Stimulated activated CD8-positive, alpha-beta memory T cell treated with anti-CD3 and anti-CD28 coated beads, Interleukin-15, amount 100 ng/mL, for 4 hours (primary cell): ENCODE measurements around the gene NEK2.
A peak's percentile ranks its signal among the peaks of the same experiment; 100 is the strongest.
"Not testable (repeated sequence)": the region's sequence is repeated elsewhere in the genome, so short reads cannot be mapped to it uniquely, and the experiment has no call there.

Experiments
- DNase-seq, 2 donors: peaks; one replicate each; pipeline ENCODE4 v3.0.0-alpha.2; 2020; ENCODE audit warnings: low read depth in 2 of 2

NEK2 gene

DNA sequence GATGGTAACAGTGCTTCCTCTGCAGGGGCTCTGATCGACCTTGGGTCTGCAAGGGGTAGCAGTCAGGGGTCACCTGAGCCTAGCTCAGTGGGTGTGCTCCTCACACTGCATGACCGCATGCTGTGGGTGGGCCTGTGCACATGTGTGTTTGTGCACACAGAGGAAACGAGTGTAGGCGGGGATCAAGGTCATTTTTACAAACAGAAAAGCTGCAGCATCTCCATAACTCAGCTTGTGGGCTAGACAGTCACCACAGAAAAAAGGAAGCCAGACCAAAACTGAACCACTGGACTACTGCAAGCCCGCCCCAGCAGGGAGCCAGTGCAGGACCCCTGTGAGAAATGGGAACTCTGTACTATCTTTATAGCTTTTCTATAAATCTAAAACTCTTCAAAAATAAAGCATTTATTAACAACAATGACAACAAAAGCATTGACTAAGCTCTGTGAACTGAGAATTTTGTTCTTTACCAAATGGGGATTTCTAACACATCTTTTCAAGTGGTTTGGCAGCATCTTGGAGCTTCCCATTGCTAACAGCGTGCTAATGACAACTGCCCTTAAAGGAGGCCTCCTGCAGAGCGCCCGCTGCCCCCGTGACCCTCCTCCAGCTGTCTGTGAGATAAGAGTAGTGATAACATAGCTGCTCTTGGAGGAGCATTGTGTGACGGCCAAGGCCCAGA is 19.9 kb upstream of the NEK2 start:
- no peak for DNase-seq

DNA sequence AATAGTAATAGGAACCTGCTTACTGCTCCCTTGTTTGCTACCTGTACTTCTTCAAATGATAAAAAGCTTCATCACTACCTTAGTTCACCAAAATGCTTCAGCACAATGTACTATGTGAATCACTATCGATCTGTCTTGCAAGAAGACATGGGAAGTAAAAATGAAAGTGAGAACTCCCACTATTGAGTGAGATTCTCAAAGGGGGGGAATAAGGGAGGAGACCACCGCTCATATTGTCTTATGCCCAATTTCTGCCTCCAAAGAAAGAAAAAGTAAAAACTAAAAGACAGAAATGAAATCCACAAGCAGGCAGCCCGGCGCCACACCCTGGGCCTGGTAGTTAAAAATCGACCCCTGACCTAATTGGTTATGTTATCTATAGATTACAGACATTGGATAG is 18.5 kb upstream of the NEK2 start:
- DNase-seq, result not testable (repeated sequence)

GRCh38 chr1:211688421-211688820 is 13.0 kb upstream of the NEK2 start:
- no peak for DNase-seq

GRCh38 chr1:211687462-211688215 is 12.2 kb upstream of the NEK2 start:
- DNase-seq, result no peak

- no peak for DNase-seq
These were observed 10.4 kb upstream of the NEK2 start for GRCh38 chr1:211685823-211686222.

- no peak for DNase-seq
These were observed 9.4 kb upstream of the NEK2 start for GRCh38 chr1:211684791-211685190.

- no peak for DNase-seq
These were observed 8.9 kb upstream of the NEK2 start for GRCh38 chr1:211684331-211684730.

- no peak for DNase-seq
These were observed 8.2 kb upstream of the NEK2 start for GRCh38 chr1:211683396-211684297.

- DNase-seq, result not testable (repeated sequence)
These were observed 6.8 kb upstream of the NEK2 start for GRCh38 chr1:211682186-211682585.

- DNase-seq, result peak; percentile 40 to 60
These were observed 5.4 kb upstream of the NEK2 start for GRCh38 chr1:211680752-211681327.

DNA sequence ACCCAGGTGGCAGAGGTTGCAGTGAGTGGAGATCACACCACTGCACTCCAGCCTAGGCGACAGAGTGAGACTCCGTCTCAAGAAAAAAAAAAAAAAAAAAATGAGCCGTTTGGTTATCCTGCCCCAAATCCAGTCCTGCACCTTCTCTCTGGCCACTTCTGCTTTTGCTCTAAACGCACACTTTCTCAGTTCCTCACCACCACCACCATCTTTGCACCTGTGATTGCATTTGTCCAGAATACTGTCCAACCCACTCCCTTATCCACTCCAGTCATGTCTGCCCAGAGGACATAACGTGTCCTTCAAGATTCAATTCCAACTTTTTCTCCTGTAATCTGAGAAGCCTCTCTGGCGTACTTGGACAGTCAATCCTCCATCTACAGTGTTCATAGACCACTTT is 2.2 kb upstream of the NEK2 start:
- no peak for DNase-seq

DNA sequence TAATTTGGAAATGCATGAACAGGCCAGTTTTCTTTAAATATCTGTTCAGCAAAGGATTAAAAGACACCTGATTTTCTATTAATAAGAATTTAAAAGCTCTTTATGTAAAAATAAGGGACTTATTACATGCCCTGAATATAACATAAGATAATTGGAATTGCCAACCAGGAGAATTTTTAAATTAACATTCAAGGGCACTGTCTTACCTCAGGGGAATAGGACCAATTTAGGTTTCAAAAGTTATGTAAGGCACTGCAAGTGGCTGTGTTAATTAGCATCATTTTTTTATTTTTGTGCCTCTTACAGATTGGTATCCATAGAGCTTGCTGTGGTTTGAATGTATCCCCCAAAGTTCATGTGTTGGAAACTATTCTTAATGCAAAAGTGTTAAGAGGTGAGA is 1.3 kb upstream of the NEK2 start:
- DNase-seq, result no peak

- DNase-seq, result no peak
These were observed 724 bp upstream of the NEK2 start for GRCh38 chr1:211676106-211676583.

- no peak for DNase-seq
These were observed 8.3 kb downstream of the NEK2 start for GRCh38 chr1:211667065-211667617.

DNA sequence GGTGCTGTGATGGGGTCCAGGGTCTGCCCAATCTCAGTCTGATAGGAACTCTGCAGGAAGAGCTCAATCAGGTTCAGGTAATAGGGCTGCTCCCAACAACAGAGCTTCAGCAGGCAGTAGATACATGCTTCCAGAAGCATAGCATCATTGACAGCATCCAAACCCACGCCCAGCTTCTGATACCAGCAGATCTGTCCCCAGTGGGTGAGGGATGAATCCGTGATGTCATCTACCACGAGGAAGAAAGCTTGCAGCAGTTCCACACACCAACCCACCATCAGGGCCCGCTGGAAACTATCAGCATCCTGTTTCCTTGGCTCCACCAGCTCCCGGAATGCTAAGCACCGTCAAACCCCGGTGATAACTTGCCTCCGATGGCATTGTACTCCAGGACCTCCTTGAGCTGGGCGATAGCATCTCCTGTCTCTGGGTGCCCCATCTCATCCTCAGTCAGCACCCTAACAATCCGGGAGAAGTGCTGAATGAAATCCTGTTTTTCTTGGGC is 14.7 kb downstream of the NEK2 start:
- no peak for DNase-seq

- no peak for DNase-seq
These were observed 18.7 kb downstream of the NEK2 start for GRCh38 chr1:211656728-211657127.

- DNase-seq, result peak; percentile 52 to 58
These were observed 20.3 kb downstream of the NEK2 start for GRCh38 chr1:211654838-211655787.

DNA sequence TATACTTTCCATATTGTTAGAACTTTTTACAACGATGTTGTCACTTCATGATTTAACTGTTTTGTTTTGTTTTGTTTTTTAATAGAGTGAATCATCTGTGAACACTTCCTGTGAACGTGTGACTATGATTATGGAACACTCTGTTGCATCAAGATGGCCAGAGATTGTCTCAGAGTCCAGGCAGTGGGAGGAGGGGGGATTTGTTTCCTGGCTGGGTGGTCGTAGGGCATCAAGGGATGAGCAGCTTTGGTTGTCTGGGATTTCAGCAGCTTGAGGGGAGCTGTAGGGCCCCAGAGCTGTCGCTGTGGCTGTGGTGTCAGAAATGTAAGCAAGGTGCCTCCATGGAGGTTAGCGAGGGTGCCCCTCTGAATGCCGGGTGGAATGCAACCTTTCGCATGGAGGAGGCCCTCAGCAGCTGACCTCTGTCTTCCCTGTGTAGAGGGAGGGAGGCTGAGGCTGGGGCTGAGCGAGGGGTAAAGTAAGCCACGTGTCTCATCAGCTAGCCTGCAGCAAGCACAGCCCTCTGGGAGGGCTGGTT is 21.4 kb downstream of the NEK2 start:
- DNase-seq, result no peak

DNA sequence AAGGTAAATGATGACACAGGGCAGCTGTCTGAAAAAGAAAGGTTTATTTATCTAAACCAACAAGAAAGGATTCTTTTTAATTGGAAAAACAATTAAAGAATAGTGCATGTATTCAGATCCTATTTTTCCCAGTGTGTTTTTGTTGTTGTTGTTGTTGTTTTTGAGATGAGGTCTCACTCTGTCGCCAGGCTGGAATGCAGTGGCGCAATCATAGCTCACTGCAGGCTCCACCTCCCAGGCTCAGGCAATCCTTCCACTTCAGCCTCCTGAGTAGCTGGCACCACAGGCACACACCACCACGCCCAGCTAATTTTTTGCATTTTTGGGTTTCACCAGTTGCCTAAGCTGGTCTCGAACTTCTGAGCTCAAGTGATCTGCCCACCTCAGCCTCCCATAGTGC is 22.1 kb downstream of the NEK2 start:
- DNase-seq, result no peak

DNA sequence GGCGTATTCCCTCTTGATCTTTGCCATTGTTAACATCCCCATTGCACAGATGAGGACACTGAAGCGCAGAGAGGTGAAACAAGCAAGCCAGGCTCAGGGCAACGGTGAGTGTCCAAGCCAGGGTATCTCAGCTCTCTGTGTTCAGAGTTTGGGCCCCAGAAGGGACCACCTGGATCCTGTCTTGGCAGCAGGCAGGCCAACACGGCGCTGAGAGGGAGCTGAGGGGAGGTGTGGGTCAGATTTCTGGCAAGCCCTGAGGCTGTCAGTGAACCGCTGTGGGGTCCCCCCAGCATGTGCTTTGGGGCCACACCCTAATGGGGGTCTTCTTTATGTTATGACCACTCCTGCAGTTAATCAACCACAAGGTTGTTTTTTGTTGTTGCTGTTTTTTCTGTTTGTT is 23.1 kb downstream of the NEK2 start:
- DNase-seq, result no peak
